GM19025 (cell line): Measurements from ENCODE around the gene SUSD2.
A peak's percentile ranks its signal among the peaks of the same experiment; 100 is the strongest.

Experiments used
- ATAC-seq: cut with Tn5 transposase; IDR thresholded peaks from one replicate; pipeline ENCODE4 v1.9.1; 2021; ENCODE audit warnings: mild to moderate bottlenecking, low read depth, moderate library complexity; ENCODE audit not compliant: unreplicated experiment

Gene SUSD2

DNA sequence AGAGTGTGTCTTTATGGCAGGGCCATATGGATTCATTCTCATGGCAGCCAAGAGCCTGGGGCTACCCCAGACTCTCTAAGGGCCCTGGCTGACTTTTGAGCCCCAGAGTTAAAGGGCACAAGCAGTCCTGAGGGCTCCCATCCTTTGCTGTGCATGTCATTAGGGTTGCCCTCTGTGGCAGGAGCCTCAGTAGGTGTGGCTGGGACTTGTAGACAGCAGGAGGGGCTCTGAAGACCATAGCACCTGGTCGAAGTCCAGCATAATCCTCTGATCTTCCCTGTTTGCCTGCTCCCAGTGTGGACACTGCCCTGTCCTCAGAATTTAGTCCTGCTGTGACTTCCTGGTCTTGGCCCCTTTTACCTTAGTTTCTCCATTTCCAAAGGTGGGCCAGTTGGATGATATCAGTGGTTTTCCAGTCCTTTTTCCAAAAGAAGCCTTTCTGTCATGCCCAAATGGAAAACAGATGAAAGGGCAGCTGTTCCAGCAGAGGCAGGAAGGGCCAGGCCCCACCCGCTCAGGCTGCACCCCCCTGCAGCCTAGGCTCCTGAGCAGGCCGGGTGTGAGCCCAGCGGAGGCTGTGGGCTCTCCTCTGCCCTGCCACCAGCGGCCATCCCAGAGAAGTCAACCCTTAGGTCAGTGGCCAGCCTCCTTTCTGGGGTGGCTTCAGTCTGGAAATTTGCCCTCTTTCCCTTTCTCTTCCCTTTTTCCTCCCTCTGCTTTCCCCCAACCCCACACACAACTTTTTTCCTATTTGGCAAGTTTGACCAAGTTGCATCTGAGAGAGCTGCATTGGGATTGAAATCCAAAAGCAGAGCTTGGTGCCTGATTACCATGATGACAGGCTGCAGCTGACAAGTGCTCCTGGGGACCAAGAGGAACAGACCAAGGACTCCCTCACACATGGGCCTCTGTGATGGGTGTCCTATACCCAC lies 32.8 kb upstream of the SUSD2 start:
- ATAC-seq: no peak

DNA sequence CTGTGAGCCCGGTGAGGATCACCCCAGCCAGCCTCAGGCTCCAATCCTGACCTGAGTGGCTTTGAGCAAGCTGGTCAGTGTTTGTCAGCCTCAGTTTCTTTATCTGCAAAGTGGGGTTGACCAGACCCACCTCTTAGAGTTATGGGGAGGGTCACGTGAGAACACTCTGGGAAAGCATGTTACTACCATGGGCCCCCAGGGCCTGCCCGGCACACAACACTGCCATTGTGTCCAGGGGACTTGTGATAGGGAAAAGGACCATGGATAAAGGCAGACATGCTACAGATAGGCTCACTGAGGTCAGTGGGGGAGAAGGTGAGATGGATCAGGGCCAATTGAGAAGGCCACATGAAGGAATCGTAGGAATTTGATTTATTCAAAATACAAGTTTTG lies 32.1 kb upstream of the SUSD2 start:
- ATAC-seq: no peak

DNA sequence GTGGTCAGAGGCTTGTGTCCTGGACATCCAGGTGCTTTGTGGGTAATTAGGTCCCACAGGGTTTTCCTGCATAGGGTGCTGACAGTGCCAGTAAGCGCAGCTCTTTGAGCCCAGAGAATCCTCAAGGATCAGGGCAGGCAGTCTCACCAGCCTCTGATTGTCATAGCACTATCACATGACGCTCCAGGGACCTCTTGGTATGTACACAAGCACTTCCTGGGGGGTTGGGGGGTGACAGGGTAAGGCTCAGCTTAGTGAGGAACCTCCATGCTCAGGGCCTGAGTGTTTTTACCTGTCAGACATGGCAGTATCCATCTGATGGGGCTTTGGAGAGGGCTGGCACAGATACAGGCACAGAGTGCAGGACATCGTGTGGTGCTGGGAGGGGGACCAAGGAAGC lies 27.9 kb upstream of the SUSD2 start:
- no peak for ATAC-seq

DNA sequence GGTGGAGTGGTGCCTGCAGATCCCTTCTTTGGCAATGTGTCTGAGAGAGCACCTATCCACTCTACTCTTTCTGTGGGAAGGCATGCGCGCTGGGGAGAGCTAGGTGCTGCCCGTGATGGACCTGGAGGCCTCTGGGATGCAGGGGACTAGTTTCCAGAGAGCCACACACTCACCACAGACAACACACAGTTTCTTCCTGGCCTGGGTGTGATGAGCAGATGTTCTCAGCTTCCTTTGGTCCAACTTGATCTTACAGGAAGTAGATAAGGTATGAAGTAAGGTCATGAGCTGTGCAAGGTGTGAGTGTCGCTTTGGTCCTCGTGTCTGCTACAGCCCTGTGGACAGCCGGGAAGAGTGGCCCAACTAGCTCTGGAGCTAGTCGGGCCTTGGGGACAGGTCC lies 27.3 kb upstream of the SUSD2 start:
- ATAC-seq: no peak

DNA sequence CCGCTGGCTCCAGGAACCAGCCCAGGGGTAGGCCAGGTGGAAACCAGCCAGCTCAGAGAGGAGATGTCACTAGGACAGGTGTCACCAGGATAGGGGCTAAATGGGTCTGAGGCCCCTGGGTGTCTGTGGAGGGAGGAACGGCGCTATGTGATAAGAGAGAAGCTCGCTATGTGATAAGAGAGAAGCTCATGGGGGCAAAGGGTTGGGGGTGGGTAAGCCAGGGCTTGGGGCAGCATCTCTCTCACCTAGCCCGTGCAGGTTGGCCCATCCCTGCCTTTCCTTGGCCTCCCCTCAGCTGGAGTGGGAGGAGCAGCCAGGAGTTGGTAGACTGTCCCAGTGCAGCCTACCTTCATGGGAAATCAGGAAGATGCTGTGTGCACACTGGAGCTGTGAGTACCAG lies 26.5 kb upstream of the SUSD2 start:
- ATAC-seq: no peak

DNA sequence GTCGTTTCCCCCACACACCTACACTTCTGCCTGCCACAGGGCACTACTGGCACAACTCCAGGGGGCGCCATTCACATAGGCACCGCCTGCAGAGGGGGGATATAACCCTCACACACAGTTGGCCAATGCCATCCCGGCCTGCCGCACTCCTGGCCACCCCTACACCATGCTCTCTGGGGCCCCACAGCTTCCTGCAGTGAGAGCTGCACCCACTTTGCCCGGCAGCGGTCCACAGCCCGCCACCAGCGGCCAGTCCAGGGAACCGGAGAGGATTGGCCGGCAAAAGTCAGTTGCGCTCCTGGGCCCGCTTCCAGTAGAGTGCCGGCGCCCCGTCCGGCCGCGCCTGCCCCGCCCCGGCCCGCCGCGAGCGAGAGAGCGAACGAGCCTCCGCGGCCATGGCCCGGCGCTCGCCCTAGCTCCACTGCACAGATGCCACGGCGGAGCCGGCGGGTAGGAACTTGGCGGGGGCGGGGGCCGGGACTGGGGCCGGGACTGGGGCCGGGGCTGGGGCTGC lies 25.6 kb upstream of the SUSD2 start:
- peak; percentile 32 for ATAC-seq

DNA sequence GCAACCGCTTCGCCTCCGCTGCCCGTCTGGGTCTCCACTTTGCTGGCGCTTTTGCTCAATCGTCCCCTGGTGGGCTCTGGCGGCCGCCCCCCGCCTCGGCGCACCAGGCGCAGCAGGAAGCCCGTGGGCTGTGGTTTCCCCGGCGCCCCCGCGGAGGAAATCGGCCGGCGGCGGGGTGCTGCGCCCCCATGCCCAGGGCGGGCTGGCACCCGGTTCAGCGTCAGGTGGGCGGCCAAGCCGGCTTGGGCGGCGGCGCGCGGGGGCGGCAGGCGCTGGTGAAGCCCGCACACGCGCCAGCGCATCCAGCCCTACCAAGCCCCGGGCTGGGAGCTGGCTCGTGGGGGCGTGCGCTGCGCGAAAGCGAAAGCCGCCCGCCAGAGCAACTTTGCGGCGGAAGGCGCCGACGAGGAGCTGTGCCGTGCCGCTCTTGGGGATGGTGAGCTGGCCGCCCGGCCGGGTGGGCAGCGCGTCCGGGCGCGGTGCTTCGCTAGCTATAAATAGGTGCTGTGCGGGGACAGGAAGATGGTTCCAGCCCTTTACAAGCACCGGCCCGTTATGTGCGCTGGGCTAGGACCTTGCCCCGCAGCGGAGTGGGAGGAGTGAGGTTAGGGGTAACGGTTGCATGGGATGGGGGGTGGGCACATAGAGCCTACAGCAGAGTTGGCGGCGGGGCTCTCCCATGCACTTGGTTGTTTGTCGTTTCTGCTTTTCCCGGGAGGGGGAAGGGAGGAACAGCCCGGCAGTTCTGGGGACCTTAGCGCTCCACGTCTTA lies 25.0 kb upstream of the SUSD2 start:
- ATAC-seq: peak; percentile 34

DNA sequence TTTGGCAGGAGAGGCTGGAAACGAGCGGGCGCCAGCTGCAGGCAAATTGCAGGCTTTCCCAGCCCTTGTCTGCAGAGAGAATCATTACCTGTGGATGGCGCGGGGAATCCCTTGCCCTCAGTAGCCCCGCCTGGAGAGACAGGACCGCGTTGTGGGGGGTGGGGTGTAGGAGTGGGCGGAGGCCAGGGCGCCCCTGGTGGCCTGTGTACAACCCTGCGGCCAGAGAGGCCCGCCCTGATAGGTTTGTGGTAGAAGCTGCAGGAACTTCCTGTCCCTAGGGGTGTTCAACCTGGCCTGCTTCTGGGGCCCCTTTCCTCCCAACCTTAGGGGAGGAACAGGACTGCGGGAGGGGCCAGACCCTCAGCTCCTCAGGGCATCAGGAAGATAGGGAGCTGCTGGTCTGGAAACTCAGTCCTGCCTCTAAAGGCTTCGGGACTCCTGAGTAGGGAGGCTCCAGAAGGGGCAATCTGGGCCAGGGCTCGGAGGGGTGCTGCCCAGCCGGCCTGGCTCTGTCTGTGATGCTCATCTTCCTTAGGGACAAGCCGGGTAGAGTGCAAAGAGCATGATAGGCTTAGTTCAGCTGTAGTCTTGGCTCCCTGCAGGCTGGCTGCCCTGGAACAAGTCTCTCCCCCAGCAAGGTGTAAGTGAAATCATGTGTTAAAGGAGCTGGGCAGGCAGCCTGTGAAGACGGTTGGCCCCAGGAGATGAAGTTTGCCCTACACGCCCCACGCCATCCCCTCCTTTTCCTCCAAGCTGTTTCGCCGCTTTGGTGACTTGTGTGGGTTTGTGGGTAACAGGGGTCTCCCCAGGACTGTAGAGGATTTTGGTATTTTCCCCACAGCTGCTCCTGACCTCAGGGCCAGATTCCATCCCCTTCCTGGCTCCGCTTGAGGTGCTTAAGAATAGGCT lies 24.1 kb upstream of the SUSD2 start:
- ATAC-seq: peak; percentile 69

DNA sequence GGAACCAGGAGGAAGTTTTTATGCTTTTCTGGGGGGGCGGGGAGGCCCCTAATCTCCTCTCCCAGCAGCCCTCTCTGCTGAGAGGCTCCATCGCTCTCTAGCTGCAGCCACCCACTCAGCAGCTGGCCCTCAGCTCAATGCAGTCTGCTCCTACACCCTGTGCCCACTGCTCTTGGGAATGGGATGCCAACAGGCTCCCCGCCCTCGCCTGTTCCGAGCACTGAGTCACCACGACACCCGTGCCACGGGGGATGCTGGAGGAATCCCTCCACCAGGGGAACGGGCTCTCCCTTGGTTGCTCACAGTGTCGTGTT lies 23.5 kb upstream of the SUSD2 start:
- ATAC-seq: no peak

DNA sequence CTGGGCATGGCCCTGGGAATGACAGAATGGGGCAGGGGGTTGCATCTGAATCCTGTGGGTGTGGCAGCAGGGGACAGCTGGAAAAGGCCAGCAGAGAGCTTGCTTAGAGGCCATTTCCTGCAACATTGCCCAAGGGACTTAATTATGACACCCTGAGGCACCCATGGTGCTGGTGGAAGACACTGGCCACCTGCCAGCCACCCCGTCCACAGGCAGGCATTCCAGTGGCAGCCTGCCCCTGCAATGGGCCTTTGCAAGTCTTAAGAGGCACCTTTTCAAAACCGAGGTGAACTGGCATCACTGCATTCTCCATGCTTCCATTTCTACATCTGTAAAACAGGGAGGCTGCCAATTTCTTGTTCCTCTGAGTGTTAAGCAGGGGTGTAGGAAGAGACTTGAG lies 21.6 kb upstream of the SUSD2 start:
- ATAC-seq: no peak

DNA sequence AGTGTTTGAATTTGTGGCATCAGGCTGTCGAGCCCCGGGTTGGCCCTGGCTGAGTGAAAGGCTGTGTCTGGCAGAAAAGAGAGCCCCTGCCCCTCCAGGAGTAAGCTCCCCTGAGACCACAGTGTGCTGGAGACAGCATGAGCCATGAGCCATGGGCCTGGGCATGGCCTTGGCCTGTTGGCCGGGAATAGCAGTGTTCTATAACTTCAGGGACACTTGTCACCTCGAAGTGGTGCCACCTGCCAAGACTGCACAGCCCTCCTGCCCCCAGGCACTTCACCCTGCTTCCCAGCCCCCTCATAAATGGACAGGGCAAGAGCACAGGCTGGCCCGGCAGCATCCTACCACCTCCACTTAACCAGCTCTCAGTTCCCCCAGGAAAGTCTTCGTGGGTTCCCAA lies 20.7 kb upstream of the SUSD2 start:
- ATAC-seq: no peak

DNA sequence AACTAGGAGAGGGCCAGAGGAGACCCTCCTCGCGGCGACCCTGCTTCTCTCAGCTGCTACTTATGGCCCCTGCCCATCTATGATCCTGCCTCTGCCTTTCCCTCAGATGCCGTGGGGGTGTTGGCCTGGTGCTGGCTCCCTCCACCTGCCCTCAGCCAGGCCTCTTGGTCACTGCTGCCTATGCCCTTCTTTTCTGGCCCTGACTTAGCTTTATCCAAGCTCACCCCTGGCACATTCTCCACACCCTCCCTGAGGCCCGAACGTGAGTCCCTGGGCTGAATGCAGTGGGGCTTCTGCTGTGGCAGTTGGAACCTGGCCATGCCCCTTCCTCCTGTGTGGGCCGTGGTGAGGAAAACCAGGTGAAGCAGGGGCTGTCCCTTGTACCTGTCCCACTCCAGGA lies 19.8 kb upstream of the SUSD2 start:
- no peak for ATAC-seq

DNA sequence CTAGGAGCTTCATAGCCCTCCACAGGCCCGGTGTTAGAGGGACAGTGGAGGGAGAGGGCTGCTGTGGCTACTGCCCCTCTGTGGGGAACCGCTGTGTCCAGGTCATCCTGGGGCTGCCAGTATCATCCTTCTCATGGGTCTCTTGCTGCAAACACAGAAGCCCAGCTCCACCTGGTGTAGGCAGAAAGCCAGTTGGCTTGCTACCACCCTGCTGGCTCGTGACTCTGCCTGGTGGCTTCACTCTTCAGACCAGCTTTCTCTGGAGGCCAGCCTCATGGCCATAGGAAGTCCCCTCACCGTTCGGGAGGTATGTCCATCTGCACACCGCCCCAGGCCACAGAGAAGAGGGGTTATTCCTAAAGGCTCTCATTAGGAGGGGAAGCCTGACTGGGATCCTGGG lies 19.4 kb upstream of the SUSD2 start:
- no peak for ATAC-seq

DNA sequence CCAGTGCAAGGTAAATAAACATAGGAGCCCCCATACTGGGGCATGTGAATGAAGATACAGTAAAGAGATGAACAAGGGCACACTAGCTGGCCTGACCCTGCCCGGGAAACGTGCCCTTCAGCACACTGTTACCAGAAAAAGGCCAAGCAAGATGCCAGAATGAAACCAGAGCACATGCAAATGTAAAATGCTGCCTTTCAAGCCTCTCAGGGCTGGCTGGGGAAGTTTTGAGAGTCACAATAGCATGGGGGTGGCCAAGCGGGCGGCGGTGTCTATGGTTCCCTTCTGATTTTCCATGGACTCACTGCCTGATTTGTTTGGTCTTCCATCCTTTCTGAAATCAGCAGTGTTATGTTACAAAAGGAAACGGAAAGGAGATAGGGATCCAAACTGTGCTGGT lies 18.9 kb upstream of the SUSD2 start:
- ATAC-seq: no peak

DNA sequence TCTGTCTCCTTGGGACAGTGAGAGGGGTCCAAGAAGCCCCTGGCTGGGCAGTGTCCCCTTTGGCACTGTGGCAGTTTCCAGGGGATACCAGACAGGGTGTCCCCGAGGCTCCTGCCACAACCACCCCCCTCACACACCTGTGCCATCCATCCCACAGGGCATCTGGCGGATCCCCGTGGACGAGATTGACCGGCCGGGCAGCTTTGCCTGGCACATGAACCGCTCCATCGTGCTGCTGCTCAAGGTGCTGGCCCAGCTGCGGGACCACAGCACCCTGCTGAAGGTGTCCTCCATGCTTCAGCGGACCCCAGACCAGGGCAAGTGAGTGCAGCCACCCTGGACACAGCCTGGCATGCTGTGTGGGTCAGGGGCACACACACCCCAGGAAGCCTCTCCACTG lies 17.0 kb upstream of the SUSD2 start:
- no peak for ATAC-seq

DNA sequence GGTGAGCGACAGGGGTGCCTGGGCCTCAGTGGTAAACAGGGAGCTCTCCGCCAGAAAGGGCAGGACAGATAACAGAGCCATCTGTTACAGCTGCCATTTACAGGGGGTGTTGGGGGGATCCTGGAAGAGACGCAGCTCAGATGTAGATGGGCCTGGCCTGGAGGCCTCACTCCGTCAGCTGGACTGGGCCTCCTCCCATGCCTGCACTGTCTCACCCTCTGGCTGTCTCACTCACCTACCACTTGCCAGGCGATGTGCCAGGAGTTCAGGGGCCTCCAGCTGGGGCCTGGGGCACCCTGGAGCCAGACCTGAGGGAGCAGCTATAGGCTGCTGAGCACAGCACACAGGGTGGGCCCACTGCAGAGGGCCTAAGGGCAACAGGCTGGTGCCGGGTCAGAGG lies 16.3 kb upstream of the SUSD2 start:
- no peak for ATAC-seq

DNA sequence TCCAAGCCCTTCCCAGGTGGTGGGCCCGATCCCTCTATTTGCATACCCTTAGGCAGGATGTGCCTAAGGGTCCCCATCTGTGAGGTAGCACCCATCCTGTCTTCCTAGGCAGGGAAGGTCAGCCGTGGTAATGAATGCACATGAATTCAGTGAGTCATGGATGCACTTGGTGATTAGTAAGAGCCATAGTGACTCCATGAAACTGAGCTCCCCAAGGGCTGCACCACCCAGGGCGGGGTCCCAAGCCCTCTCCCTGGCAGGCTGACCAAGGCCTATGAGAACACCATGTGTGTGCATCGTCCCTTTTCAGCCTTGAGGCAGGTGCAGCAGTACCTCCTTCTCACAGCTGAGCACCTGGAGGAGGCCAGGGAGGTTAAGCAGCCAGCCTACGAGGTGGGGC lies 15.6 kb upstream of the SUSD2 start:
- no peak for ATAC-seq

DNA sequence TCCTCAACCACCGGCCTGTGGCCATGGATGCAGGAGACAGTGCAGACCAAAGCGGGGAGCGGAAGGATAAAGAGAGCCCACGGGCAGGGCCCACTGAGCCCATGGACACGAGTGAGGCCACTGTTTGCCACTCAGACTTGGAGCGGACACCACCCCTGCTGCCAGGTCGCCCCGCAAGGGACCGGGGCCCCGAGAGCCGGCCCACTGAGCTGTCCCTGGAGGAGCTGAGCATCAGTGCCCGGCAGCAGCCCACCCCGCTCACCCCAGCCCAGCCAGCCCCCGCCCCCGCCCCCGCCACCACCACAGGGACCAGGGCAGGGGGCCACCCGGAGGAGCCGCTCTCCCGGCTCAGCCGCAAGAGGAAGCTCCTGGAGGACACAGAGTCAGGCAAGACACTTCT lies 14.5 kb upstream of the SUSD2 start:
- no peak for ATAC-seq

DNA sequence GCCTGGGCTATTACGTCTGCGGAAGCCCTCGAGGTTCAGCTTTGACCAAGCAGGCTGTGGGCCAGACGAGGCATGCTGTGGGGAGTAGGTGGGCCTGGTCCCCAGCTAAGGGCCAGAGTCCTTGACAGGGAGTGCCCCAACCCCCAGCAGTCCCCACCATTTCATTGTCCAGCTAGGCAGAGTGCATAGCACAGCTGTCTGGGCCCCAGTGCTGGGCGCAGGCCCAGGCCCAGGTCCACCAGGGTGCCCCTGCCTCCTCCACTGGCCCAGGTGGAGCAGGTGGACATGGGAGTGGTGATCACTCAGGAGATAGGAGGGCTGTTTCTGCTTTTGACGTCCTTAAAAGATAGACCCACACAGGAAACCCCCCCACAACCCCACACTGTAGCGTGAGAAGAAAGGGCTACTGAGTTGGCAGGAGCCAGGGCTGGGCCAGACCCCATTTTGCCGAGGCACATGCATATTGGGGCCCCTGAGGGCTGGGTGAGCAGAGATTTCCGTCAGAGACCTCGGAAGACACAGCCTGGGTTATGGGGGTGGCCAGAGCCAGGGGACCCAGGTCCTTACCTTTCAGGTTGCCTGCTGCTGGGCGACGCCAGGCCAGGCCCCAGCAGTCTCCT lies 11.7 kb upstream of the SUSD2 start:
- no peak for ATAC-seq

DNA sequence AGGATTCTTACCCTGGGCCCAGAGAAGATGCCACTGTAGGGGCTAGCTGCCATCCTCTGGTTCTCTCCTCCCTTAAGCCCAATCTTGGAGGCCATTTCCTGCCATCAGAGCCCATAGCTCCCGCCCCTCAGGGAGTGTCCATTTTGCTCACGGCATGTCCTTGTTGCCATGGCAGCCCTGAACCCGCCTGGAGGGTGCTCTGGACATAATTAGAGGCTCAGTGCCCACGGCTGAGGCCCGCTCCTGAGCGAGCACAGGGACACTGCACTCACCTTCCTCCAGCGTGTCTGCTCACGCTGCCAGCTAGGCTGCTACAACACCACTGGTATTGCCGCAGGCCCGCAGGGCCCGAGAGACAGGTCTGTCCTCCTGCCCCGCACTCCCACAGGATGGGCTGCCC lies 11.1 kb upstream of the SUSD2 start:
- no peak for ATAC-seq
